Measurements from ENCODE around the gene SPRR4. TPM values are rescaled to one million over a fixed set of nuclear protein-coding genes. Genes with fewer than 3 reads are reported as not detected.

Gene SPRR4
- total and polyA plus RNA-seq, 2 experiments from 2014 or later, result not detected

GRCh38 chr1:152986578-152986977 lies 16.1 kb downstream of the SPRR4 start:
- no peaks in the 10 kb centered on the region; the same call in 2 of the 3 replicates for H3K9me3 Mint-ChIP-seq
- no peaks in the 10 kb centered on the region for H3K27me3 ChIP-seq (ENCODE audit: insufficient read depth)
- H3F3A ChIP-seq (replicated peaks; ENCODE audit: low read depth), result no peaks in the 10 kb centered on the region
- no peak overlapping the region for H3K27ac ChIP-seq (ENCODE audit: low read depth)
- no peaks in the 10 kb centered on the region for H3K4me1 Mint-ChIP-seq
- DNase-seq (ENCODE audit: low spot score) (no peak), ATAC-seq (no peak)
- no peak overlapping the region for H3K27ac Mint-ChIP-seq
- no peak overlapping the region for H3K4me3 Mint-ChIP-seq
- no peaks in the 10 kb centered on the region for H3K9me2 ChIP-seq (ENCODE audit: insufficient read depth)
- H3K27me3 Mint-ChIP-seq (ENCODE audit: insufficient read depth, low read depth, poor library complexity), result peaks cover 7% of the 10 kb centered on the region
- H3K4me3 ChIP-seq, result no peak overlapping the region
- H2AFZ ChIP-seq, result no peak overlapping the region
- no peaks in the 10 kb centered on the region for H4K20me1 ChIP-seq (replicated peaks; ENCODE audit: insufficient read depth)
- H3K4me2 ChIP-seq, result no peak overlapping the region
- H3K36me3 Mint-ChIP-seq (ENCODE audit: low read depth), result no peaks in the 10 kb centered on the region
- no peaks in the 10 kb centered on the region for H3K4me1 ChIP-seq (ENCODE audit: insufficient read depth)
- H3K79me2 ChIP-seq (replicated peaks; ENCODE audit: insufficient read depth), result no peaks in the 10 kb centered on the region
- no peaks in the 10 kb centered on the region for H3K36me3 ChIP-seq (ENCODE audit: insufficient read depth)
- TF ChIP-seq EZH2phosphoT487 (IDR thresholded peaks at IDR 0.05; ENCODE audit: unreplicated experiment) (no peak), STAT1 (IDR thresholded peaks at IDR 0.05; ENCODE audit: unreplicated experiment) (no peak), POLR2AphosphoS5 (IDR thresholded peaks at IDR 0.05; ENCODE audit: low read depth) (no peak), ZNF331 (CRISPR knock-in tag; IDR thresholded peaks at IDR 0.05; ENCODE audit: low read depth) (no peak), CREB1 (CRISPR knock-in tag; IDR thresholded peaks at IDR 0.05; ENCODE audit: low read depth) (no peak), REST (IDR thresholded peaks at IDR 0.05; ENCODE audit: unreplicated experiment) (no peak), NANOG (IDR thresholded peaks at IDR 0.05; ENCODE audit: borderline replicate concordance) (no peak), EZH2 (IDR thresholded peaks at IDR 0.05; ENCODE audit: low read depth, unreplicated experiment) (no peak), ETS1 (IDR thresholded peaks at IDR 0.05) (no peak), JUNB (IDR thresholded peaks at IDR 0.05; ENCODE audit: unreplicated experiment) (no peak), ZNF114 (CRISPR knock-in tag; IDR thresholded peaks at IDR 0.05) (no peak)
- TF ChIP-seq, protein P1, sequence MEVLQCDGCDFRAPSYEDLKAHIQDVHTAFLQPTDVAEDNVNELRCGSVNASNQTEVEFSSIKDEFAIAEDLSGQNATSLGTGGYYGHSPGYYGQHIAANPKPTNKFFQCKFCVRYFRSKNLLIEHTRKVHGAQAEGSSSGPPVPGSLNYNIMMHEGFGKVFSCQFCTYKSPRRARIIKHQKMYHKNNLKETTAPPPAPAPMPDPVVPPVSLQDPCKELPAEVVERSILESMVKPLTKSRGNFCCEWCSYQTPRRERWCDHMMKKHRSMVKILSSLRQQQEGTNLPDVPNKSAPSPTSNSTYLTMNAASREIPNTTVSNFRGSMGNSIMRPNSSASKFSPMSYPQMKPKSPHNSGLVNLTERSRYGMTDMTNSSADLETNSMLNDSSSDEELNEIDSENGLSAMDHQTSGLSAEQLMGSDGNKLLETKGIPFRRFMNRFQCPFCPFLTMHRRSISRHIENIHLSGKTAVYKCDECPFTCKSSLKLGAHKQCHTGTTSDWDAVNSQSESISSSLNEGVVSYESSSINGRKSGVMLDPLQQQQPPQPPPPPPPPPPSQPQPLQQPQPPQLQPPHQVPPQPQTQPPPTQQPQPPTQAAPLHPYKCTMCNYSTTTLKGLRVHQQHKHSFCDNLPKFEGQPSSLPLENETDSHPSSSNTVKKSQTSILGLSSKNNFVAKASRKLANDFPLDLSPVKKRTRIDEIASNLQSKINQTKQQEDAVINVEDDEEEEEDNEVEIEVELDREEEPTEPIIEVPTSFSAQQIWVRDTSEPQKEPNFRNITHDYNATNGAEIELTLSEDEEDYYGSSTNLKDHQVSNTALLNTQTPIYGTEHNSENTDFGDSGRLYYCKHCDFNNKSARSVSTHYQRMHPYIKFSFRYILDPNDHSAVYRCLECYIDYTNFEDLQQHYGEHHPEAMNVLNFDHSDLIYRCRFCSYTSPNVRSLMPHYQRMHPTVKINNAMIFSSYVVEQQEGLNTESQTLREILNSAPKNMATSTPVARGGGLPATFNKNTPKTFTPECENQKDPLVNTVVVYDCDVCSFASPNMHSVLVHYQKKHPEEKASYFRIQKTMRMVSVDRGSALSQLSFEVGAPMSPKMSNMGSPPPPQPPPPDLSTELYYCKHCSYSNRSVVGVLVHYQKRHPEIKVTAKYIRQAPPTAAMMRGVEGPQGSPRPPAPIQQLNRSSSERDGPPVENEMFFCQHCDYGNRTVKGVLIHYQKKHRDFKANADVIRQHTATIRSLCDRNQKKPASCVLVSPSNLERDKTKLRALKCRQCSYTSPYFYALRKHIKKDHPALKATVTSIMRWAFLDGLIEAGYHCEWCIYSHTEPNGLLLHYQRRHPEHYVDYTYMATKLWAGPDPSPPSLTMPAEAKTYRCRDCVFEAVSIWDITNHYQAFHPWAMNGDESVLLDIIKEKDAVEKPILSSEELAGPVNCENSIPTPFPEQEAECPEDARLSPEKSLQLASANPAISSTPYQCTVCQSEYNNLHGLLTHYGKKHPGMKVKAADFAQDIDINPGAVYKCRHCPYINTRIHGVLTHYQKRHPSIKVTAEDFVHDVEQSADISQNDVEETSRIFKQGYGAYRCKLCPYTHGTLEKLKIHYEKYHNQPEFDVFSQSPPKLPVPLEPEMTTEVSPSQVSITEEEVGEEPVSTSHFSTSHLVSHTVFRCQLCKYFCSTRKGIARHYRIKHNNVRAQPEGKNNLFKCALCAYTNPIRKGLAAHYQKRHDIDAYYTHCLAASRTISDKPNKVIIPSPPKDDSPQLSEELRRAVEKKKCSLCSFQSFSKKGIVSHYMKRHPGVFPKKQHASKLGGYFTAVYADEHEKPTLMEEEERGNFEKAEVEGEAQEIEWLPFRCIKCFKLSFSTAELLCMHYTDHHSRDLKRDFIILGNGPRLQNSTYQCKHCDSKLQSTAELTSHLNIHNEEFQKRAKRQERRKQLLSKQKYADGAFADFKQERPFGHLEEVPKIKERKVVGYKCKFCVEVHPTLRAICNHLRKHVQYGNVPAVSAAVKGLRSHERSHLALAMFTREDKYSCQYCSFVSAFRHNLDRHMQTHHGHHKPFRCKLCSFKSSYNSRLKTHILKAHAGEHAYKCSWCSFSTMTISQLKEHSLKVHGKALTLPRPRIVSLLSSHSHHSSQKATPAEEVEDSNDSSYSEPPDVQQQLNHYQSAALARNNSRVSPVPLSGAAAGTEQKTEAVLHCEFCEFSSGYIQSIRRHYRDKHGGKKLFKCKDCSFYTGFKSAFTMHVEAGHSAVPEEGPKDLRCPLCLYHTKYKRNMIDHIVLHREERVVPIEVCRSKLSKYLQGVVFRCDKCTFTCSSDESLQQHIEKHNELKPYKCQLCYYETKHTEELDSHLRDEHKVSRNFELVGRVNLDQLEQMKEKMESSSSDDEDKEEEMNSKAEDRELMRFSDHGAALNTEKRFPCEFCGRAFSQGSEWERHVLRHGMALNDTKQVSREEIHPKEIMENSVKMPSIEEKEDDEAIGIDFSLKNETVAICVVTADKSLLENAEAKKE (CRISPR knock-in tag; IDR thresholded peaks at IDR 0.05), result no peak
- TF ChIP-seq, protein P2, sequence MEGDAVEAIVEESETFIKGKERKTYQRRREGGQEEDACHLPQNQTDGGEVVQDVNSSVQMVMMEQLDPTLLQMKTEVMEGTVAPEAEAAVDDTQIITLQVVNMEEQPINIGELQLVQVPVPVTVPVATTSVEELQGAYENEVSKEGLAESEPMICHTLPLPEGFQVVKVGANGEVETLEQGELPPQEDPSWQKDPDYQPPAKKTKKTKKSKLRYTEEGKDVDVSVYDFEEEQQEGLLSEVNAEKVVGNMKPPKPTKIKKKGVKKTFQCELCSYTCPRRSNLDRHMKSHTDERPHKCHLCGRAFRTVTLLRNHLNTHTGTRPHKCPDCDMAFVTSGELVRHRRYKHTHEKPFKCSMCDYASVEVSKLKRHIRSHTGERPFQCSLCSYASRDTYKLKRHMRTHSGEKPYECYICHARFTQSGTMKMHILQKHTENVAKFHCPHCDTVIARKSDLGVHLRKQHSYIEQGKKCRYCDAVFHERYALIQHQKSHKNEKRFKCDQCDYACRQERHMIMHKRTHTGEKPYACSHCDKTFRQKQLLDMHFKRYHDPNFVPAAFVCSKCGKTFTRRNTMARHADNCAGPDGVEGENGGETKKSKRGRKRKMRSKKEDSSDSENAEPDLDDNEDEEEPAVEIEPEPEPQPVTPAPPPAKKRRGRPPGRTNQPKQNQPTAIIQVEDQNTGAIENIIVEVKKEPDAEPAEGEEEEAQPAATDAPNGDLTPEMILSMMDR (conservative IDR thresholded peaks at IDR 0.05; ENCODE audit: low read depth in 2 of 2), result no peak

Data from GM23338 (cell line).